Measurements from ENCODE around the gene PPP1R12B.
"Not testable (repeated sequence)": the region's sequence is repeated elsewhere in the genome, so short reads cannot be mapped to it uniquely, and the experiment has no call there.

PPP1R12B gene

DNA sequence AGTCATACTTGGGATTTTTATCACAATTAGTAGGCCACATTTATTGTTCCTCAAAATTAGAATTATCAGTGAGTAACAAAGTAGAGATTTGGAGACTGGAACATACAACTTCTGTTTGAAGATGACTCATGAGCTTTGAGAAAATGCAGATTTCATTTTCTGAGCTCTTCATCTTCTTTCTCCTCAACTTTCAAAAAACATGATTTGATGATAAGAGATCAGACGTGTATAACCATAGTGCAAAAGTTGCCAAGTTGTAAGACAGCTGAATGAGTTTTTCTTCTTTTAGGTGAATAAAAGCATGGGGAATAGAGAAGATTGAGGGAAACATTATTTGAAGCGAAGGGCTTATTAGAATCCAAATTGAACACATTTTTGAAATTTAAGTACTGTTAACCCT, 58.4 kb downstream of the PPP1R12B start:
- not testable (repeated sequence) for DNase-seq

DNA sequence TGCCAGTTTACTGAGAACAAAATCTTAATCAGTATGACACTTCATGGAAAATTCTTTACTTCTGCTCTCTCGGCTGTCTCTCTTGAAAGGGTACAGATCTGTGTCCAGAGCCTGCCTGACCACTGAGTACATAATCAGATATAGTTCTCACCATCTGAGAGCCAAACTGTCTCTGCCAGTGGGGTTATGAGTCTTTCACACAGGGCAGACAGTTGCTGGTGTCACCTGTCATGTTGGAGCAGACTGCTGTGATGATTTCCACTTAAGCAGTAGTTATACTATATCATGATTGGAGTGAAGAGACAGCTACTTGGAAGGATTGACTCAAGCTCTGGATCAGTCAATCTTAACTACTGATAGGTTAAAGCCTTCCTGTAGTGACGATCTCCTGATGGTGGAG, 58.9 kb downstream of the PPP1R12B start:
- not testable (repeated sequence) for DNase-seq

DNA sequence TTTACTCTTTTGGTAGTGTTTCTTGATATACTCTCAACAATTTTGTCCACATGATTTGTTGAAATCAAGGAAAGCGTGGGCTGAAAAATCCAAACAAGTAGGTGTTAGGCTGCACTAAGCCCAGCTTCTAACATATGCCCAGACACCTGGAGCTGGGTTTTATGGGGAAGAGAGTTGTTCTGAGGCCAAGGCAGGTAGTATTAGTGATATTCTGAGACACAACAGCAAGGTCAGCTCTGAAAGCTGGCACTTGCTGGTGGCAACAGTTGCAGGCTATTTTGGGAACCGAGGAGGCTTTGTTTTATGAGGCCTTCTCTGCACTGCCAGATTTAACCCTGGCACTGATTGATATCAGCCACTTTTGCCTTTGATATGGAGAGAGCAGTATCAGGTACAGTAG, 61.8 kb downstream of the PPP1R12B start:
- DNase-seq, result not testable (repeated sequence)

- DNase-seq, result not testable (repeated sequence)
Measured at GRCh38 chr1:202410854-202411357, 62.4 kb downstream of the PPP1R12B start.

DNA sequence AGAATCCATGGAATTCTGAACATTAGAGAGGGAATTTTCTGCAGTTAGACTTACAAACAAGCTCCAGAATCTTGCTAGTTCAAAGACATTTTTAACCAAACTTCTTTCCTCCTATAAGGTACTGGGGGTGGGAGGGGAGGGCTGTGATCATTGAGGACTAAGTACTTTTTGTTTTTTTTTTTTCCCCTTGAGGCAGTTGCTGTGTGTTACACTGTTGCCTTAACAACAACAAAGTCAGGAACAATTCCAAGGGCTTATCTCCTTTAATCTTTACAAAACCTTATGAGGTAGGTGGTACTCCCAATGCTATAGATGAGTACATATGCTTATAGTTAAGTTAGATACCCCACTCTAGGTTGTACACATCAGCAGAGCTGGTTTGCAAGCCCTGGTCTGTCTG, 62.9 kb downstream of the PPP1R12B start:
- DNase-seq, result no peak

DNA sequence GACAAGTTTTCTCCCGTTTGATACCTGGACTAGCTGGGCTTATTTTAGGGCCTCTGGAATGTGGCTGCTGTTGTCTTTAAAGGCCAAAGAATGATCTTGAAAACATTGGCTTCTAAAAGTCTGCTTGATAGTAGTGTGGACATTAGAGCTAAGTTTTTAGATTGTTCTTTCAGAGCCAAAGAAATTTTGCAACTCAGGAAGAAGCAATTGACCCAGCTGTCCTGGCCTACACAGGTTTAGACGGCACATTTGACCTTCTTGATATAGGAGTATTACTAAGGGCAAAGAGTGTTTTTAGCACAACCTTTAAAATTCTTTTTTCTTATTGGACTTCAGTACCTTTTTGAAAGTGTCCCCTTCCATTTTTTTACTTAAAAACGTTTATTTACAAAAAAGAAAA, 63.9 kb downstream of the PPP1R12B start:
- not testable (repeated sequence) for DNase-seq

GRCh38 chr1:202416641-202417040, 68.1 kb downstream of the PPP1R12B start:
- DNase-seq, result no peak

DNA sequence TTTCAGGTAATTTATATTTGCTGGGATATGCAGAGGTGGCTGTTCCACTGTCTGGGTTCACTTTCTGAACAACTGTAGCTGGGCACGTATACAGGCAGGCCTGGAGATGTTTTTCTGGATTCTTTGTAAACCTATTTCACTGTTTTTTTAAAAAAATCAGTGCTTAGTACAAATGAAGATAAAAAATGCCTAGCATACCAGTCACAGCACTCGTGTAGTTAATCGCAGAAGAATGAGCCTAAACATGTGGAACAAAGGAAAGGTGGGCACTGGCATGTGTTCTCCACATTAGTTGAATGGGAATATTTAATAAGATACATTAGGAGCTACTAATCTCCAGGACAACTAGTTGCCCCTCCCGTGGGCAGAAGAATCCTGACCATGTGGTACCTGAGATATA, 68.6 kb downstream of the PPP1R12B start:
- DNase-seq, result not testable (repeated sequence)

DNA sequence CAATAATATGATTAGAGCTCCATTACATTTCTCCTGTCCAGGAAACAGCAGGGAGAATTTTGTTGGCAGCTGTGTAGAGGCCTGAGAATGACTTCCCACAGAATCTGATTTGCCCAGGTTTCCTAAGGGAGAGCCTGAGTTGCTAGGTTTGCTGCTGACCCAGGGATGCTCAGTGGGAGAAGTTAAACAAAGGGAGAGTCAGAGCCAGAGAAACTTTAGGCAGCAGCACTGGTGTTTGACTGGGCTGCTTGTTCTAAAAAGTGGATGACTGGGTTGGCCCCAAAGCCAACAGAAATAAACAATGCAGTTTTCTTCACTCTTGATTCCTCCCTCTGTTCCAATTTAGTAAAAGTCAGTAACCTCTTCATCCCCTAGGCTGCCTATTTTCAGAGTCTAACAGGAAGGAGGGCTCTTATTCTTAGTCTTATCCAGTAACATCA, 69.3 kb downstream of the PPP1R12B start:
- DNase-seq, result not testable (repeated sequence)

GRCh38 chr1:202419731-202420130, 71.2 kb downstream of the PPP1R12B start:
- not testable (repeated sequence) for DNase-seq

GRCh38 chr1:202420422-202421094, 72.1 kb downstream of the PPP1R12B start:
- DNase-seq, result not testable (repeated sequence)

DNA sequence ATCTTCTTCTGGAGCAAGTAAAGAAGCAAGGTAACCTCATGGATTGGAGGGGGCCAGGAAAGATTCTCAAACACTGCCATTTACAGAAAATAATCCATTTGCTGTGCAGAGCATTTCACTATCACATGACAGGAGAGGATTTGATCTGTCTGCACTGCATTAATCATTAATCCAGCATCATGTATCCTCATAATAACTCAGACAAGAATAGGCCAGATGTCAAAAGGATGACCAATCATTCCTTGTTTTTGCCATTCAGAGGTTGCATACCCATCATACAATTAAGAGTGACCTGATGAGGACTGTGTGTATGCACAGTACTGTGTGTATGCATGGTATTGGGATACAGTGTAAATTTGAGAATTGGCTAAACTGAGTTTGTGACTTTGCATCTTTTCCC, 74.2 kb downstream of the PPP1R12B start:
- DNase-seq, result not testable (repeated sequence)

GRCh38 chr1:202424260-202424659, 75.8 kb downstream of the PPP1R12B start:
- DNase-seq, result not testable (repeated sequence)

DNA sequence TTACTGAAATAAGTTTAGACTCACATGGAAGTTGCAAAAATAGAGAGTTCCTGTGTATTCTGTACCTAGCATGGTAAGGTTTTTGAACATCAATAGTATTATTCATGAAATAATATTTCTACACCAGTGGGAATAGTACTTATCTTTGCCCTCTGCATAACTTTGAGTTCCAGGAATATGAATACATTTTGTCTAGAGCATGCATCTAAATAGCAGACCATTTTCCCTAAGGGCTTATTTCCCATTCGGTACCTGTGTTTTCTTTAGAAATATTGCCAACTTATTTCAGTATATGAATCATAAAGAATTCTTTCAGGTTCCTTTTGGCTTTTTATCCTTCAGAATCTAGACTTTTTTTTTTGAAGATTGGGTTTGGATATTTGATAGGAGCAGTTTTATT, 81.6 kb downstream of the PPP1R12B start:
- DNase-seq, result not testable (repeated sequence)

GRCh38 chr1:202432338-202432737, 83.8 kb downstream of the PPP1R12B start:
- not testable (repeated sequence) for DNase-seq

DNA sequence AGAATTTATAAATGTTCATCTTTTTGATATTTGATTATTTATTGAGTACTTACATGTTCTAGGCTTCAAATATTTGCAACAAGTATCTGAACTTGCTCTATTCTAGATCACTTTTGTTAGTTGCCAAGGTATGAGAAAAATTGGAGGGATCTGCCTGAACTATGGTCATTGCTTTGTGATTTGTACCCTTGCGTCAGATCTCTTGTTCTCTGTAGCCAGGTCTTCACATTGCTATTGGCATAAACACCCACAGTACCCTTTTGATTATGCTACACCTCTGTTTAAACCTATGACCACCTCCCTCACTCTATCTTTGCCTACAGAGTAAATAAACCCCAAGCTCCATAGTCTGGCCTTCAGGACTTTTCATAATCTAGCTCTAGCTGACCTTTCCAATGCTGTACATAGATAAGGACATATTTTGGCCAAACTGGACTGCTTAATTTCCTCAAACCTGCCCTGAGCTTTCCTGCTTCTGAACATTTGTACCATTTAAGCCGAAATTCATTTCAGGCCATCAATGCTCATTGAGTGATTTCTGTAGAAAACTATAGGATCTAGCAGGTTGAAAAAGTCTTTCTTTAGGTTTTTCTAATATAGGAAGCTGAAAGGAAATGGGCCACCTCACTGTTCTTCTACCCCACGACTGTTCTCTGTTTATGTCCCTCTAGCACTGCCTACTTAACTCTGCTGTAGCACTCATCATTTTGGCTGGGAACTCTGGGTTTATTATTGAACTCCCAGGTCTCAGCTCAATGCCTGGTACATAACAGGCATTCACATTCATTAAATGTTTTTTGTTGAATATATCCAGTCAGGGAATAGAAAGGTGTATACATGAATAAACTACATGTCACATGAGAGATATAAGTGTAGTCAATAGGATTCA, 84.9 kb downstream of the PPP1R12B start:
- DNase-seq, result no peak

GRCh38 chr1:202434059-202434458, 85.6 kb downstream of the PPP1R12B start:
- DNase-seq, result no peak

DNA sequence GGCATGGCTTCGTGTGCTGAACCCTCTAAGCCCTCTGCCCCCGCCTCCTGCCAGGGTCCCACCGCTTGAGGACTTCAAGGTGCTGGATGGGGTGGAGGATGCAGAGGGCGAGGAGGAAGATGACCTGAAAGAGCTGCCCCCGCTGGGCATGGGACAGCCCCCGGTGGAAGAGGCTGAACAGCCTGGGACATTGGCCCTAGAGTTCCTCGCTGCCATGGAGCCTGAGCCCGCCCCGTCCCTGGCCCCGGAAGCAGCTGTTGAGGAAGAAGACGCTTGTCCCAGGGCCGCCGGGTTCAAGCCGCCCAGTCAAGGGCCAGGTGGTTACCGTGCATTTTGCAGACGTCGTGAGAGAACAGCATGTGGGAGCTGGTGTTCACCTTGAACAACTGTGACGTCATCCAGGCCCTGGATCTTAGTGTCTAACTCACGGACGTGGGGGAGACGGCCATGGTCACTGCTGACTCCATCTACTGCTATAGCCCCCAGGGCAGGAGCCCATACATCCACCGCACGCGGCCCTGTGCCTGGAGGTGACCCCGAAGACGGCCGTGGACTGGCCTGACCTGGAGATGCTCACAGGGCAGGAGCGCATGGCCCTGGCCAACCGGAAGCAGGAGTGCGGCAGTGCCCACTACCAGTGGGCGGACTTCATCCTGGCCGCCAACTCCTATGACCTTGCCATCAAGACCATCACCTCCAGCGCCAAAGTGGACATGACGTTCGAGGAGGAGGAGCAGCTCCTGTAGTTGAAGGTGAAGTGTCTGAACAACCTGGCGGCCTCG, 90.1 kb downstream of the PPP1R12B start:
- DNase-seq, result no peak

DNA sequence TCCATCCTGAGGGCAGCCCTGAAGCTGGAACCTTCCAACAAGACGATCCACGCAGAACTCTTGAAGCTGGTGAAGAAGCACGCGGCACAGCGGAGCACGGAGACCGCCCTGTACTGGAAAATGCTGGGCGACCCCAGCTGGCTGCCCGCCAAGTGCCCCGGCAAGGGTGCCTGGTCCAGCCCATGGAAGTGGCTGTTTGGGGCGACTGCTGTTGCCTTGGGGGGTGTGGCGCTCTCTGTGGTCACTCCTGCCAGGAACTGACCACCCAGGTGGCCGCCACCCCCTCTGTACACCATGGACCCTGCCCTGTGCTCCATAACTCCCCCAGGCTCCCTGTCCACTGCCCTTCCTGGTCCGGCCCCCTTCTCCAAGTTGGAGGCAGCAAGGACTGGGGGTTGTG, 90.8 kb downstream of the PPP1R12B start:
- no peak for DNase-seq

- not testable (repeated sequence) for DNase-seq
Measured at GRCh38 chr1:202448140-202448539, 99.6 kb downstream of the PPP1R12B start.

DNA sequence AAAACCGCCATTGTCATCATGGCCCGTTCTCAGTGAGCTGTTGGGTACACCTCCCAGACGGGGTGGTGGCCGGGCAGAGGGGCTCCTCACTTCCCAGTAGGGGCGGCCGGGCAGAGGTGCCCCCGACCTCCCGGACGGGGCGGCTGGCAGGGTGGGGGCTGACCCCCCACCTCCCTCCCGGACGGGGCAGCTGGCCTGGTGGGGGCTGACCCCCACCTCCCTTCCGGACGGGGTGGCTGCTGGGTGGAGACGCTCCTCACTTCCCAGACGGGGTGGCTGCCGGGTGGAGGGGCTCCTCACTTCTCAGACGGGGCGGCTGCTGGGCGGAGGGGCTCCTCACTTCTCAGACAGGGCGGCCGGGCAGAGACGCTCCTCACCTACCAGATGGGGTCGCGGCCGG, 103.1 kb downstream of the PPP1R12B start:
- not testable (repeated sequence) for DNase-seq

- DNase-seq, result no peak
Measured at GRCh38 chr1:202452508-202452907, 104.0 kb downstream of the PPP1R12B start.

Data from CD4-positive, alpha-beta T cell treated with Interferon gamma for 1 hour (primary cell).